Measurements from ENCODE around the gene HMOX1. TPM values are rescaled to one million over a fixed set of nuclear protein-coding genes. Genes with fewer than 3 reads are reported as not detected.

HMOX1 gene
- total and polyA plus RNA-seq, 2 of the 8 experiments (the other 6 are each of a cell fraction or from before 2014, with no cell fraction given): 25.0 to 41.6 TPM

DNA sequence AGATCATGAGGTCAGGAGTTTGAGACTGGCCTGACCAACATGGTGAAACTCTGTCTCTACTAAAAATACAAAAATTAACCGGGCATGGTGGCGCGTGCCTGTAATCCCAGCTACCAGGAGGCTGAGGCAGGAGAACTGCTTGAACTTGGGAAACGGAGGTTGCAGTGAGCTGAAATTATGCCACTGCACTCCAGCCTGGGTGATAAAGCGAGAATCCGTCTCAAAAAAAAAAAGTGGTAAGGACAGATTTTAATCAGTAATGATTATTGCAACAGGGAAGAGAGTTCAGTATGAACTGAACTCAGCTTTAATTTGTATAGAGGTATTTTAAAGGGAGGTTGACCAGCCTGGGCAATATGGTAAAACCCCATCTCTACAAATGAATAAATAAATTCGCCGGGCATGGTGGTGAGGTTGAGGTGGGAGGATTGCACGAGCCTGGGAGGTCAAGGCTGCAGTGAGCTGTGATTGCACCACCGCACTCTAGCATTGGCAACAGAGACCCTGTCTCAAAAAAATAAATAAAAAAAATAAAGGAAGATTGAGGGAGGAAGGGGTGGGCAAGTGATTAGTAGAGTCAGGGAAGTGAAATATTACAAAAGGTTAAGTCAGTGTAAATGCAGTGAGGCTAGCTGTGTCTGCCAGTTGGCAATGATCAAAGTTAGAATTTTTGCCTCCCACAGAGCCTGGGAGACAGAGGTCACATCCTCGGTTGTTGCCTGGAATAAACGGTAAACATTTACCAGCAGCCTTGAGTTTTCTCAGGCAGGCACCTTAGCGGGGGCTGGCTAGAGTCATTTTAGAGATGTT, 16.4 kb downstream of the HMOX1 start:
- WGBS, 2 experiments (ENCODE audit: extremely low coverage in 1 of 2, insufficient coverage in 1 of 2, insufficient read length in 1 of 2, insufficient replicate concordance in 2 of 2, low coverage in 1 of 2, low lambda C conversion rate in 2 of 2, missing lambda C conversion rate in 1 of 2): 89% methylated on average over 13 of the region's 13 CpGs; no CpG with 5 or more reads in 1 of the 2 experiments
- no peak for TF ChIP-seq EZH2 (IDR thresholded peaks at IDR 0.05; ENCODE audit: low read depth, low read length, severe bottlenecking)
- no peak for TF ChIP-seq JUND (IDR thresholded peaks at IDR 0.05; ENCODE audit: low read length)
- TF ChIP-seq CBX8 (IDR thresholded peaks at IDR 0.05; ENCODE audit: borderline replicate concordance, low read depth, low read length): no peak
- TF ChIP-seq, protein P1, sequence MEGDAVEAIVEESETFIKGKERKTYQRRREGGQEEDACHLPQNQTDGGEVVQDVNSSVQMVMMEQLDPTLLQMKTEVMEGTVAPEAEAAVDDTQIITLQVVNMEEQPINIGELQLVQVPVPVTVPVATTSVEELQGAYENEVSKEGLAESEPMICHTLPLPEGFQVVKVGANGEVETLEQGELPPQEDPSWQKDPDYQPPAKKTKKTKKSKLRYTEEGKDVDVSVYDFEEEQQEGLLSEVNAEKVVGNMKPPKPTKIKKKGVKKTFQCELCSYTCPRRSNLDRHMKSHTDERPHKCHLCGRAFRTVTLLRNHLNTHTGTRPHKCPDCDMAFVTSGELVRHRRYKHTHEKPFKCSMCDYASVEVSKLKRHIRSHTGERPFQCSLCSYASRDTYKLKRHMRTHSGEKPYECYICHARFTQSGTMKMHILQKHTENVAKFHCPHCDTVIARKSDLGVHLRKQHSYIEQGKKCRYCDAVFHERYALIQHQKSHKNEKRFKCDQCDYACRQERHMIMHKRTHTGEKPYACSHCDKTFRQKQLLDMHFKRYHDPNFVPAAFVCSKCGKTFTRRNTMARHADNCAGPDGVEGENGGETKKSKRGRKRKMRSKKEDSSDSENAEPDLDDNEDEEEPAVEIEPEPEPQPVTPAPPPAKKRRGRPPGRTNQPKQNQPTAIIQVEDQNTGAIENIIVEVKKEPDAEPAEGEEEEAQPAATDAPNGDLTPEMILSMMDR (IDR thresholded peaks at IDR 0.05; ENCODE audit: control extremely low read depth in 1 of 3, insufficient read depth in 1 of 3, low read depth in 1 of 3, low read length in 3 of 3): no peak
- TF ChIP-seq SUZ12 (IDR thresholded peaks at IDR 0.05; ENCODE audit: low read length): no peak

More for the DNA sequence above, 16.4 kb downstream of the HMOX1 start:
- Histone ChIP-seq H3K4me1 (replicated peaks in 1 of 4; ENCODE audit: control insufficient read depth in 3 of 4, insufficient read depth in 4 of 4, low read length in 3 of 4) (peaks cover 8 to 18% (median 13%) of the 10 kb centered on the region in 4 experiments), H3K4ac (replicated peaks; ENCODE audit: insufficient read length, low read depth, low read length) (no peak overlapping the region), H2AK5ac (ENCODE audit: low read depth, low read length) (no peak overlapping the region), H3K27me3 (replicated peaks in 1 of 4; ENCODE audit: control insufficient read depth in 3 of 4, extremely low read depth in 1 of 4, insufficient read depth in 3 of 4, low read length in 3 of 4) (no peaks in the 10 kb centered on the region), H4K8ac (ENCODE audit: extremely low read depth, insufficient read depth, low read length) (no peak overlapping the region; the same call in 1 of the 2 replicates), H4K20me1 (replicated peaks in 1 of 2; ENCODE audit: control insufficient read depth in 1 of 2, insufficient read depth in 2 of 2, low read length in 2 of 2) (no peaks in the 10 kb centered on the region), H3K23ac (ENCODE audit: insufficient read length) (no peak overlapping the region), H3K79me1 (ENCODE audit: low read depth, low read length) (peaks cover 9% of the 10 kb centered on the region; the same call in 1 of the 2 replicates), H3K9ac (replicated peaks in 1 of 4; ENCODE audit: extremely low read depth in 1 of 4, low read depth in 3 of 4, low read length in 3 of 4) (no peak overlapping the region), H2BK120ac (replicated peaks; ENCODE audit: low read depth, low read length) (no peak overlapping the region), H2BK12ac (ENCODE audit: low read depth, low read length) (0 out of 2 replicates have a peak overlapping the region, but pooled peaks have one; percentile 60), H2BK5ac (ENCODE audit: low read depth, low read length) (no peak overlapping the region), H3K36me3 (ENCODE audit: control insufficient read depth in 2 of 4, insufficient read depth in 4 of 4, low read length in 3 of 4) (peaks cover 3 to 18% (median 7%) of the 10 kb centered on the region in 4 experiments), H4K91ac (replicated peaks; ENCODE audit: insufficient read length, low read length) (no peak overlapping the region), H4K5ac (ENCODE audit: insufficient read length, low read depth, low read length) (no peak overlapping the region), H3K4me3 (ENCODE audit: extremely low read depth in 1 of 4, insufficient read depth in 2 of 4, low read depth in 3 of 4, low read length in 4 of 4) (no peak overlapping the region), H2BK15ac (ENCODE audit: low read length) (0 out of 2 replicates have a peak overlapping the region, but pooled peaks have one; percentile 88), H3K56ac (replicated peaks; ENCODE audit: insufficient read length, low read depth, low read length) (no peak overlapping the region), H3K4me2 (ENCODE audit: insufficient read depth in 1 of 2, low read depth in 2 of 2, low read length in 2 of 2) (no peak overlapping the region; a peak in 1 of 4 replicates), H3K9me3 (ENCODE audit: insufficient read depth in 2 of 2, low read depth in 1 of 2, low read length in 1 of 2) (no peaks in the 10 kb centered on the region), H3K79me2 (ENCODE audit: control insufficient read depth in 1 of 2, insufficient read depth in 2 of 2, low read length in 2 of 2) (peaks cover 12 to 24% of the 10 kb centered on the region in 2 experiments), H3K23me2 (ENCODE audit: low read depth, low read length) (peaks cover 3% of the 10 kb centered on the region; the same call in 1 of the 2 replicates), H2AFZ (ENCODE audit: low read length) (no peak overlapping the region), H2BK20ac (ENCODE audit: low read length) (peak overlapping the region; percentile 48; the same call in 1 of the 2 replicates), H3K27ac (ENCODE audit: low read depth, low read length) (no peak overlapping the region), H3K18ac (ENCODE audit: extremely low read depth, low read length) (no peak overlapping the region; the same call in 1 of the 2 replicates), H3K14ac (ENCODE audit: insufficient read length) (no peak overlapping the region)
- DNase-seq (ENCODE audit: low read depth in 1 of 2, low spot score in 2 of 2) (no peak), FAIRE-seq (no peak)
- CTCF ChIA-PET (ENCODE audit: partially characterized antibody): interaction anchor here (0.6 to 3.1 kb wide), 12 partner anchors 8 to 101 kb away, joined by 3 to 9 read pairs (median 4); no protein-coding TSS in a partner anchor
- POLR2A ChIA-PET (ENCODE audit: partially characterized antibody): interaction anchor here (0.7 to 57.4 kb wide), 3 partner anchors 1 to 45 kb away, joined by 3 to 1995 read pairs (median 1995); partner anchors contain the start of genes HMOX1 and MCM5
